Large intestine (tissue), 3 donors: Measurements from ENCODE around the gene SLC22A23. TPM values are rescaled to one million over a fixed set of nuclear protein-coding genes. Genes with fewer than 3 reads are reported as not detected.

Experiments
- DNase-seq, 2 donors: peaks; one replicate each; pipeline versions ENCODE4 v3.0.0 to v3.0.0-alpha.2; 2013
- H3K27ac ChIP-seq: one replicate; pipeline ENCODE4 v1.5.1; 2013; ENCODE audit warnings: low read length
- H3K27me3 ChIP-seq: 2 replicates; pipeline ENCODE4 v1.6.1; 2013; ENCODE audit warnings: low read length; ENCODE audit not compliant: control insufficient read depth, insufficient read depth
- H3K36me3 ChIP-seq: 2 replicates; pipeline ENCODE4 v1.6.1; 2013; ENCODE audit warnings: low read length; ENCODE audit not compliant: control insufficient read depth, insufficient read depth
- H3K4me1 ChIP-seq: one replicate; pipeline ENCODE4 v1.6.1; 2013; ENCODE audit warnings: low read length; ENCODE audit not compliant: control insufficient read depth, insufficient read depth
- H3K4me3 ChIP-seq: one replicate; pipeline ENCODE4 v1.5.1; 2013; ENCODE audit warnings: low read length
- H3K9me3 ChIP-seq: one replicate; pipeline ENCODE4 v1.6.1; 2013; ENCODE audit warnings: mild to moderate bottlenecking, low read depth, low read length, moderate library complexity; ENCODE audit not compliant: control insufficient read depth
- WGBS: methylation state at CpG from one replicate; pipeline ENCODE4 v1.1.5; 2013; ENCODE audit warnings: low lambda C conversion rate; ENCODE audit not compliant: insufficient coverage; 5-methylcytosine and 5-hydroxymethylcytosine counted together
- polyA plus RNA-seq: library from polyadenylated mRNA; unstranded; fragments of 120-200 nt; gene quantifications from one replicate; pipeline ENCODE4 v1.2.1, GENCODE V29; 2013

Gene SLC22A23
- polyA plus RNA-seq, 1 donor: 34.7 TPM

GRCh38 chr6:3290931-3291211 is 166.0 kb downstream of the SLC22A23 start:
- no peaks in the 10 kb centered on the region for H3K9me3 ChIP-seq
- peaks cover 67% of the 10 kb centered on the region for H3K36me3 ChIP-seq
- H3K4me3 ChIP-seq: no peak overlapping the region
- no peak overlapping the region for H3K27ac ChIP-seq
- DNase-seq: no peak
- WGBS: no CpG with 5 or more reads among the region's 11 CpGs
- no peaks in the 10 kb centered on the region for H3K27me3 ChIP-seq
- H3K4me1 ChIP-seq: peaks cover under 1% of the 10 kb centered on the region

- no peak overlapping the region for H3K4me3 ChIP-seq
- WGBS: no CpG with 5 or more reads among the region's 15 CpGs
- H3K27me3 ChIP-seq: no peaks in the 10 kb centered on the region
- no peaks in the 10 kb centered on the region for H3K9me3 ChIP-seq
- H3K36me3 ChIP-seq: peaks cover 72% of the 10 kb centered on the region
- no peaks in the 10 kb centered on the region for H3K4me1 ChIP-seq
- no peak for DNase-seq
- no peak overlapping the region for H3K27ac ChIP-seq
Observed at GRCh38 chr6:3290149-3290930, 166.5 kb downstream of the SLC22A23 start.

GRCh38 chr6:3289664-3290055 is 167.2 kb downstream of the SLC22A23 start:
- Histone ChIP-seq H3K27me3 (no peaks in the 10 kb centered on the region), H3K9me3 (peaks cover under 1% of the 10 kb centered on the region), H3K36me3 (peaks cover 76% of the 10 kb centered on the region), H3K4me1 (no peaks in the 10 kb centered on the region), H3K27ac (no peak overlapping the region), H3K4me3 (no peak overlapping the region)
- WGBS: no CpG with 5 or more reads among the region's 7 CpGs
- no peak for DNase-seq

GRCh38 chr6:3288711-3289663 is 167.9 kb downstream of the SLC22A23 start:
- no CpG with 5 or more reads among the region's 21 CpGs for WGBS
- H3K9me3 ChIP-seq: peaks cover 4% of the 10 kb centered on the region
- no peak overlapping the region for H3K27ac ChIP-seq
- no peak for DNase-seq
- no peaks in the 10 kb centered on the region for H3K4me1 ChIP-seq
- no peaks in the 10 kb centered on the region for H3K27me3 ChIP-seq
- no peak overlapping the region for H3K4me3 ChIP-seq
- peaks cover 75% of the 10 kb centered on the region for H3K36me3 ChIP-seq

GRCh38 chr6:3287976-3288707 is 168.7 kb downstream of the SLC22A23 start:
- DNase-seq: no peak
- no peak overlapping the region for H3K4me3 ChIP-seq
- H3K36me3 ChIP-seq: peaks cover 80% of the 10 kb centered on the region
- WGBS: 100% methylated on average over 1 of the region's 17 CpGs
- no peaks in the 10 kb centered on the region for H3K27me3 ChIP-seq
- peaks cover 4% of the 10 kb centered on the region for H3K9me3 ChIP-seq
- H3K27ac ChIP-seq: no peak overlapping the region
- H3K4me1 ChIP-seq: no peaks in the 10 kb centered on the region

GRCh38 chr6:3287308-3287707 is 169.5 kb downstream of the SLC22A23 start:
- peaks cover 4% of the 10 kb centered on the region for H3K9me3 ChIP-seq
- no peak for DNase-seq
- H3K4me3 ChIP-seq: no peak overlapping the region
- no peak overlapping the region for H3K27ac ChIP-seq
- no peaks in the 10 kb centered on the region for H3K4me1 ChIP-seq
- H3K27me3 ChIP-seq: no peaks in the 10 kb centered on the region
- H3K36me3 ChIP-seq: peaks cover 79% of the 10 kb centered on the region
- WGBS: no CpG with 5 or more reads among the region's 9 CpGs

GRCh38 chr6:3286641-3287171 is 170.1 kb downstream of the SLC22A23 start:
- Histone ChIP-seq H3K27me3 (no peaks in the 10 kb centered on the region), H3K27ac (no peak overlapping the region), H3K36me3 (peaks cover 81% of the 10 kb centered on the region), H3K4me3 (no peak overlapping the region), H3K4me1 (no peaks in the 10 kb centered on the region), H3K9me3 (peaks cover 4% of the 10 kb centered on the region)
- no CpG with 5 or more reads among the region's 24 CpGs for WGBS
- DNase-seq: no peak

- no CpG with 5 or more reads among the region's 14 CpGs for WGBS
- peaks cover 4% of the 10 kb centered on the region for H3K9me3 ChIP-seq
- no peak overlapping the region for H3K27ac ChIP-seq
- DNase-seq: no peak
- no peak overlapping the region for H3K4me3 ChIP-seq
- H3K27me3 ChIP-seq: no peaks in the 10 kb centered on the region
- H3K36me3 ChIP-seq: peaks cover 80% of the 10 kb centered on the region
- no peaks in the 10 kb centered on the region for H3K4me1 ChIP-seq
Observed at GRCh38 chr6:3285732-3286131, 171.1 kb downstream of the SLC22A23 start.

GRCh38 chr6:3285049-3285639 is 171.7 kb downstream of the SLC22A23 start:
- no peak for DNase-seq
- Histone ChIP-seq H3K9me3 (peaks cover 4% of the 10 kb centered on the region), H3K4me3 (no peak overlapping the region), H3K27me3 (no peaks in the 10 kb centered on the region), H3K4me1 (no peaks in the 10 kb centered on the region), H3K27ac (no peak overlapping the region), H3K36me3 (peaks cover 75% of the 10 kb centered on the region)
- WGBS: no CpG with 5 or more reads among the region's 19 CpGs

- WGBS: no CpG with 5 or more reads among the region's 17 CpGs
- H3K27ac ChIP-seq: no peak overlapping the region
- no peak for DNase-seq
- H3K36me3 ChIP-seq: peaks cover 69% of the 10 kb centered on the region
- H3K4me1 ChIP-seq: no peaks in the 10 kb centered on the region
- no peak overlapping the region for H3K4me3 ChIP-seq
- H3K9me3 ChIP-seq: peaks cover 4% of the 10 kb centered on the region
- no peaks in the 10 kb centered on the region for H3K27me3 ChIP-seq
Observed at GRCh38 chr6:3284436-3284876, 172.4 kb downstream of the SLC22A23 start.
